GM21529 (cell line): ENCODE measurements around the gene ASB10.

ENCODE experiments used
- ATAC-seq: cut with Tn5 transposase; IDR thresholded peaks from one replicate; pipeline ENCODE4 v1.9.1; 2021; ENCODE audit not compliant: unreplicated experiment

ASB10 gene

GRCh38 chr7:151186640-151187408, at the start of gene ASB10:
Gene ASB10 (minus strand): TSS chr7:151187250. CDS start chr7:151187130, 120 bp downstream.
- no peak for ATAC-seq

GRCh38 chr7:151236406-151236805, 49.4 kb upstream of the ASB10 start:
- ATAC-seq: no peak

GRCh38 chr7:151235091-151235787, 48.2 kb upstream of the ASB10 start:
- ATAC-seq: no peak

GRCh38 chr7:151233804-151234203, 46.8 kb upstream of the ASB10 start:
- no peak for ATAC-seq

- ATAC-seq: peak; percentile 26
Measured at GRCh38 chr7:151232917-151233701, 46.1 kb upstream of the ASB10 start.

- peak; percentile 98 for ATAC-seq
Measured at GRCh38 chr7:151232091-151232916, 45.3 kb upstream of the ASB10 start, which contains the start of gene CHPF2. Gene CHPF2 (plus strand): TSS chr7:151232483. CDS start chr7:151234012, 1,529 bp downstream.

- ATAC-seq: no peak
Measured at GRCh38 chr7:151231080-151231479, 44.0 kb upstream of the ASB10 start.

- no peak for ATAC-seq
Measured at GRCh38 chr7:151229249-151229648, 42.2 kb upstream of the ASB10 start.

- no peak for ATAC-seq
Measured at GRCh38 chr7:151228024-151228866, 41.2 kb upstream of the ASB10 start.

GRCh38 chr7:151226875-151227782, 40.1 kb upstream of the ASB10 start, which contains the start of gene ABCF2:
Gene ABCF2 (minus strand): TSS chr7:151227205. CDS start chr7:151226458, 747 bp downstream.
- peak; percentile 99 for ATAC-seq

GRCh38 chr7:151226560-151226874, 39.5 kb upstream of the ASB10 start:
- ATAC-seq: no peak

GRCh38 chr7:151225948-151226510, 39.0 kb upstream of the ASB10 start:
- no peak for ATAC-seq

- no peak for ATAC-seq
Measured at GRCh38 chr7:151223728-151224127, 36.7 kb upstream of the ASB10 start.

GRCh38 chr7:151218170-151218569, 31.1 kb upstream of the ASB10 start:
- no peak for ATAC-seq

- no peak for ATAC-seq
Measured at GRCh38 chr7:151215396-151215795, 28.3 kb upstream of the ASB10 start.

- ATAC-seq: no peak
Measured at GRCh38 chr7:151213826-151214225, 26.8 kb upstream of the ASB10 start.

GRCh38 chr7:151212626-151213025, 25.6 kb upstream of the ASB10 start:
- no peak for ATAC-seq

GRCh38 chr7:151211155-151211772, 24.2 kb upstream of the ASB10 start:
- no peak for ATAC-seq
